ENCODE results near the gene EEIG2. TPM values are rescaled to one million over a fixed set of nuclear protein-coding genes. Genes with fewer than 3 reads are reported as not detected.

Gene EEIG2
- total and polyA plus RNA-seq, 9 of the 15 experiments (the other 6 are each of a cell fraction or from before 2014, with no cell fraction given) = 6.1 to 26.9 (median 15.2) TPM

DNA sequence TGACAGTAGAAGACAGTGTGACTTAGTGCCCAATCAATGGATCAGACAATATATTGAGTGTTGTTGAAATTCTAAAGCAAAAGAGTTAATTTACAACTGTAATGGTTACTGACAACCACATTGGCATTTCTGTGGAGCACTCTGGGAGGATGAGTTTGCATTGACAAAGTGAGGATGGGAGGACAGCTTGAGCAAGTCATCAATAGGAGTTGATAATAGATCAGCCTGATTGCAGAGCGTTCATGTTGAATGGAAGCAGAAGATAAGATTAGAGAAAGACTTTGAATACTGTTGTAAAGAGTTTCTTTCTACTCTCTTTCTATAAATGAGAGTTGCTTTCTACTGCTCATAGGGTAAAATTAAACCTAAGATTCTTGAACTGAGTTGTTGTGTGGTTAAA, 3.9 kb downstream of the EEIG2 start (continued):
- TF ChIP-seq MAFG (tag; conservative IDR thresholded peaks at IDR 0.05) = 0 out of 2 replicates have a peak, but pooled peaks have one; percentile 4
- no peak for TF ChIP-seq FOS (IDR thresholded peaks at IDR 0.05; ENCODE audit: extremely low read depth, insufficient read length)
- 0 out of 2 replicates have a peak, but pooled peaks have one; percentile 33 for TF ChIP-seq EP300 (IDR thresholded peaks at IDR 0.05; ENCODE audit: low read length)
- TF ChIP-seq CXXC5 (CRISPR knock-in tag; IDR thresholded peaks at IDR 0.05) = peak; percentile 53
- 0 out of 2 replicates have a peak, but pooled peaks have one; percentile 28 for TF ChIP-seq DPF2 (IDR thresholded peaks at IDR 0.05)
- TF ChIP-seq, protein P1, sequence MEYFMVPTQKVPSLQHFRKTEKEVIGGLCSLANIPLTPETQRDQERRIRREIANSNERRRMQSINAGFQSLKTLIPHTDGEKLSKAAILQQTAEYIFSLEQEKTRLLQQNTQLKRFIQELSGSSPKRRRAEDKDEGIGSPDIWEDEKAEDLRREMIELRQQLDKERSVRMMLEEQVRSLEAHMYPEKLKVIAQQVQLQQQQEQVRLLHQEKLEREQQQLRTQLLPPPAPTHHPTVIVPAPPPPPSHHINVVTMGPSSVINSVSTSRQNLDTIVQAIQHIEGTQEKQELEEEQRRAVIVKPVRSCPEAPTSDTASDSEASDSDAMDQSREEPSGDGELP (CRISPR knock-in tag; IDR thresholded peaks at IDR 0.05; ENCODE audit: borderline replicate concordance) = no peak
- no peak for TF ChIP-seq DIDO1 (tag; IDR thresholded peaks at IDR 0.05; ENCODE audit: low read depth)
- TF ChIP-seq, protein P2, sequence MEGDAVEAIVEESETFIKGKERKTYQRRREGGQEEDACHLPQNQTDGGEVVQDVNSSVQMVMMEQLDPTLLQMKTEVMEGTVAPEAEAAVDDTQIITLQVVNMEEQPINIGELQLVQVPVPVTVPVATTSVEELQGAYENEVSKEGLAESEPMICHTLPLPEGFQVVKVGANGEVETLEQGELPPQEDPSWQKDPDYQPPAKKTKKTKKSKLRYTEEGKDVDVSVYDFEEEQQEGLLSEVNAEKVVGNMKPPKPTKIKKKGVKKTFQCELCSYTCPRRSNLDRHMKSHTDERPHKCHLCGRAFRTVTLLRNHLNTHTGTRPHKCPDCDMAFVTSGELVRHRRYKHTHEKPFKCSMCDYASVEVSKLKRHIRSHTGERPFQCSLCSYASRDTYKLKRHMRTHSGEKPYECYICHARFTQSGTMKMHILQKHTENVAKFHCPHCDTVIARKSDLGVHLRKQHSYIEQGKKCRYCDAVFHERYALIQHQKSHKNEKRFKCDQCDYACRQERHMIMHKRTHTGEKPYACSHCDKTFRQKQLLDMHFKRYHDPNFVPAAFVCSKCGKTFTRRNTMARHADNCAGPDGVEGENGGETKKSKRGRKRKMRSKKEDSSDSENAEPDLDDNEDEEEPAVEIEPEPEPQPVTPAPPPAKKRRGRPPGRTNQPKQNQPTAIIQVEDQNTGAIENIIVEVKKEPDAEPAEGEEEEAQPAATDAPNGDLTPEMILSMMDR (IDR thresholded peaks at IDR 0.05 in 2 of 3, conservative IDR thresholded peaks at IDR 0.05 in 1 of 3; ENCODE audit: insufficient read depth in 2 of 3, low read depth in 1 of 3, low read length in 3 of 3) = no peak
- peak; percentile 58; the same call in 1 of the 2 replicates for TF ChIP-seq NFE2 (IDR thresholded peaks at IDR 0.05; ENCODE audit: low read depth)
- no peak for TF ChIP-seq ZNF785 (CRISPR knock-in tag; IDR thresholded peaks at IDR 0.05)
- TF ChIP-seq, protein P3, sequence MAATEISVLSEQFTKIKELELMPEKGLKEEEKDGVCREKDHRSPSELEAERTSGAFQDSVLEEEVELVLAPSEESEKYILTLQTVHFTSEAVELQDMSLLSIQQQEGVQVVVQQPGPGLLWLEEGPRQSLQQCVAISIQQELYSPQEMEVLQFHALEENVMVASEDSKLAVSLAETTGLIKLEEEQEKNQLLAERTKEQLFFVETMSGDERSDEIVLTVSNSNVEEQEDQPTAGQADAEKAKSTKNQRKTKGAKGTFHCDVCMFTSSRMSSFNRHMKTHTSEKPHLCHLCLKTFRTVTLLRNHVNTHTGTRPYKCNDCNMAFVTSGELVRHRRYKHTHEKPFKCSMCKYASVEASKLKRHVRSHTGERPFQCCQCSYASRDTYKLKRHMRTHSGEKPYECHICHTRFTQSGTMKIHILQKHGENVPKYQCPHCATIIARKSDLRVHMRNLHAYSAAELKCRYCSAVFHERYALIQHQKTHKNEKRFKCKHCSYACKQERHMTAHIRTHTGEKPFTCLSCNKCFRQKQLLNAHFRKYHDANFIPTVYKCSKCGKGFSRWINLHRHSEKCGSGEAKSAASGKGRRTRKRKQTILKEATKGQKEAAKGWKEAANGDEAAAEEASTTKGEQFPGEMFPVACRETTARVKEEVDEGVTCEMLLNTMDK (IDR thresholded peaks at IDR 0.05; ENCODE audit: borderline replicate concordance, insufficient read depth, low read depth, low read length, poor library complexity, severe bottlenecking) = no peak
- TF ChIP-seq SMARCA4 (IDR thresholded peaks at IDR 0.05) = peak; percentile 39; the same call in 1 of the 2 replicates
- TF ChIP-seq MBD2 (IDR thresholded peaks at IDR 0.05; ENCODE audit: borderline replicate concordance, low read depth) = no peak
- TF ChIP-seq, protein P4, sequence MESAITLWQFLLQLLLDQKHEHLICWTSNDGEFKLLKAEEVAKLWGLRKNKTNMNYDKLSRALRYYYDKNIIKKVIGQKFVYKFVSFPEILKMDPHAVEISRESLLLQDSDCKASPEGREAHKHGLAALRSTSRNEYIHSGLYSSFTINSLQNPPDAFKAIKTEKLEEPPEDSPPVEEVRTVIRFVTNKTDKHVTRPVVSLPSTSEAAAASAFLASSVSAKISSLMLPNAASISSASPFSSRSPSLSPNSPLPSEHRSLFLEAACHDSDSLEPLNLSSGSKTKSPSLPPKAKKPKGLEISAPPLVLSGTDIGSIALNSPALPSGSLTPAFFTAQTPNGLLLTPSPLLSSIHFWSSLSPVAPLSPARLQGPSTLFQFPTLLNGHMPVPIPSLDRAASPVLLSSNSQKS (CRISPR knock-in tag; IDR thresholded peaks at IDR 0.05) = no peak
- no peak for TF ChIP-seq NR2C2 (CRISPR knock-in tag; IDR thresholded peaks at IDR 0.05)
- no peak for TF ChIP-seq NR2C2 (tag; IDR thresholded peaks at IDR 0.05)
- peak; percentile 44; the same call in 1 of the 2 replicates for TF ChIP-seq ZNF263 (CRISPR knock-in tag; IDR thresholded peaks at IDR 0.05; ENCODE audit: borderline replicate concordance)
- no peak for TF ChIP-seq PRPF4 (IDR thresholded peaks at IDR 0.05; ENCODE audit: insufficient read depth, low read depth, low read length, poor library complexity, severe bottlenecking)
- TF ChIP-seq, protein P5, sequence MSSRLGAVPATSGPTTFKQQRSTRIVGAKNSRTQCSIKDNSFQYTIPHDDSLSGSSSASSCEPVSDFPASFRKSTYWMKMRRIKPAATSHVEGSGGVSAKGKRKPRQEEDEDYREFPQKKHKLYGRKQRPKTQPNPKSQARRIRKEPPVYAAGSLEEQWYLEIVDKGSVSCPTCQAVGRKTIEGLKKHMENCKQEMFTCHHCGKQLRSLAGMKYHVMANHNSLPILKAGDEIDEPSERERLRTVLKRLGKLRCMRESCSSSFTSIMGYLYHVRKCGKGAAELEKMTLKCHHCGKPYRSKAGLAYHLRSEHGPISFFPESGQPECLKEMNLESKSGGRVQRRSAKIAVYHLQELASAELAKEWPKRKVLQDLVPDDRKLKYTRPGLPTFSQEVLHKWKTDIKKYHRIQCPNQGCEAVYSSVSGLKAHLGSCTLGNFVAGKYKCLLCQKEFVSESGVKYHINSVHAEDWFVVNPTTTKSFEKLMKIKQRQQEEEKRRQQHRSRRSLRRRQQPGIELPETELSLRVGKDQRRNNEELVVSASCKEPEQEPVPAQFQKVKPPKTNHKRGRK (tag; IDR thresholded peaks at IDR 0.05) = no peak
- peak; percentile 31; the same call in 1 of the 2 replicates for TF ChIP-seq JUND (IDR thresholded peaks at IDR 0.05; ENCODE audit: borderline replicate concordance, low read depth, low read length)
- TF ChIP-seq JUND (tag; IDR thresholded peaks at IDR 0.05; ENCODE audit: borderline replicate concordance, low read depth, low read length) = no peak
- TF ChIP-seq ZNF766 (CRISPR knock-in tag; conservative IDR thresholded peaks at IDR 0.05) = 0 out of 2 replicates have a peak, but pooled peaks have one; percentile 59

All from K562 (cell line).